HG03558 (cell line): Measurements from ENCODE around the gene FBXL15.
A peak's percentile ranks its signal among the peaks of the same experiment; 100 is the strongest.
"Not testable (repeated sequence)": the region's sequence is repeated elsewhere in the genome, so short reads cannot be mapped to it uniquely, and the experiment has no call there.

Experiments
- ATAC-seq: cut with Tn5 transposase; IDR thresholded peaks from one replicate; pipeline ENCODE4 v1.9.1; 2021; ENCODE audit warnings: moderate number of reproducible peaks; ENCODE audit not compliant: unreplicated experiment; ENCODE audit errors: extremely low read depth

The FBXL15 gene

GRCh38 chr10:102452672-102453340, 32.2 kb downstream of the FBXL15 start:
- no peak for ATAC-seq

GRCh38 chr10:102453502-102453901, 32.9 kb downstream of the FBXL15 start:
- ATAC-seq = no peak

- ATAC-seq = not testable (repeated sequence)
Observed at GRCh38 chr10:102454662-102455487, 34.2 kb downstream of the FBXL15 start.

- no peak for ATAC-seq
Observed at GRCh38 chr10:102455893-102456471, 35.3 kb downstream of the FBXL15 start.

GRCh38 chr10:102457591-102458150, 37.0 kb downstream of the FBXL15 start:
- ATAC-seq = no peak

GRCh38 chr10:102458656-102459055, 38.0 kb downstream of the FBXL15 start:
- ATAC-seq = no peak

GRCh38 chr10:102460836-102461186, 40.2 kb downstream of the FBXL15 start:
- no peak for ATAC-seq

GRCh38 chr10:102461187-102462054, 40.8 kb downstream of the FBXL15 start:
- ATAC-seq = peak; percentile 70

- ATAC-seq = no peak
Observed at GRCh38 chr10:102462512-102463054, 41.9 kb downstream of the FBXL15 start.

- no peak for ATAC-seq
Observed at GRCh38 chr10:102463983-102464382, 43.3 kb downstream of the FBXL15 start.

- ATAC-seq = no peak
Observed at GRCh38 chr10:102465466-102465865, 44.8 kb downstream of the FBXL15 start.

GRCh38 chr10:102467318-102467717, 46.7 kb downstream of the FBXL15 start:
- no peak for ATAC-seq

- no peak for ATAC-seq
Observed at GRCh38 chr10:102467971-102468438, 47.4 kb downstream of the FBXL15 start.

GRCh38 chr10:102468683-102469082, 48.0 kb downstream of the FBXL15 start:
- ATAC-seq = no peak

- ATAC-seq = no peak
Observed at GRCh38 chr10:102470579-102471546, 50.2 kb downstream of the FBXL15 start.
